ENCODE measurements around the gene SNRNP200. TPM values are rescaled to one million over a fixed set of nuclear protein-coding genes. Genes with fewer than 3 reads are reported as not detected.
A peak's percentile ranks its signal among the peaks of the same experiment; 100 is the strongest.

SNRNP200 gene
- total and polyA plus RNA-seq, 2 donors (not counting 1 experiment from before 2014, with no cell fraction given) = 211 to 216 TPM

- peaks cover 9 to 31% of the 10 kb centered on the region in 2 experiments for H3K36me3 ChIP-seq (replicated peaks in 1 of 2; ENCODE audit: control extremely low read depth in 1 of 2, control insufficient read depth in 1 of 2, extremely low read depth in 1 of 2, insufficient read depth in 2 of 2, low read length in 1 of 2)
- H3K27ac ChIP-seq (ENCODE audit: low read length in 2 of 2) = peak overlapping the region in 1 of 2 donors; percentile 85
- H3K9me3 Mint-ChIP-seq (ENCODE audit: insufficient read depth) = no peaks in the 10 kb centered on the region
Measured at GRCh38 chr2:96264656-96265348, 40.5 kb downstream of the SNRNP200 start.

More at GRCh38 chr2:96264656-96265348, 40.5 kb downstream of the SNRNP200 start:
- CTCF ChIA-PET = interaction anchor here (0.7 to 3.1 kb wide), 19 partner anchors 11 to 272 kb away, joined by 3 to 30 read pairs (median 3); partner anchors contain the start of genes ASTL and STARD7
- H3K4me1 Mint-ChIP-seq = peaks cover 57% of the 10 kb centered on the region
- Histone ChIP-seq H3K4me1 (ENCODE audit: control insufficient read depth in 2 of 2, insufficient read depth in 2 of 2, low read length in 2 of 2) (peaks cover 36 to 46% of the 10 kb centered on the region in 2 donors), H3K27me3 (replicated peaks in 1 of 4; ENCODE audit: control extremely low read depth in 1 of 4, control insufficient read depth in 3 of 4, insufficient read depth in 4 of 4, low read length in 3 of 4) (no peaks in the 10 kb centered on the region), H3K4me3 (ENCODE audit: control extremely low read depth in 1 of 5, extremely low read depth in 1 of 5, insufficient read depth in 1 of 5, low read depth in 2 of 5, low read length in 4 of 5) (peak overlapping the region; percentile 76 to 97 (median 94)), H3K4me2 (replicated peaks; ENCODE audit: low read depth, low read length, poor library complexity, severe bottlenecking) (peak overlapping the region; percentile 92), H4K20me1 (ENCODE audit: control insufficient read depth, insufficient read depth, low read length, poor library complexity, severe bottlenecking) (peaks cover 48% of the 10 kb centered on the region), H3K9me3 (ENCODE audit: control extremely low read depth in 1 of 3, control insufficient read depth in 2 of 3, insufficient read depth in 1 of 3, low read length in 2 of 3) (no peaks in the 10 kb centered on the region), H2AFZ (ENCODE audit: insufficient read depth, low read depth, low read length, poor library complexity, severe bottlenecking) (peak overlapping the region; percentile 88), H3K9ac (ENCODE audit: low read length) (peak overlapping the region; percentile 74), H3K79me2 (ENCODE audit: control insufficient read depth, insufficient read depth, low read length) (peaks cover 80% of the 10 kb centered on the region)
- intact Hi-C loops (cut with micrococcal nuclease) = loop anchor here (2.0 to 5.0 kb wide), 2 partner anchors 22 to 273 kb away; partner anchors contain the start of gene ANKRD36C
- POLR2A ChIA-PET = interaction anchor here (0.8 to 1.8 kb wide), 3 partner anchors 23 to 56 kb away, joined by 3 to 10 read pairs (median 4); partner anchors contain the start of gene STARD7
- H3K27ac Mint-ChIP-seq = peak overlapping the region; percentile 91
- peak overlapping the region; percentile 94 for H3K4me3 Mint-ChIP-seq
- 15% methylated on average over 30 of the region's 33 CpGs for WGBS (ENCODE audit: insufficient coverage)
- ATAC-seq (ENCODE audit: low read depth) (peak; percentile 0), DNase-seq (peak; percentile 72)
- TF ChIP-seq EZH2 (IDR thresholded peaks at IDR 0.05; ENCODE audit: borderline replicate concordance, insufficient read depth, low read depth, low read length, poor library complexity, severe bottlenecking) = no peak
- TF ChIP-seq, protein P1, sequence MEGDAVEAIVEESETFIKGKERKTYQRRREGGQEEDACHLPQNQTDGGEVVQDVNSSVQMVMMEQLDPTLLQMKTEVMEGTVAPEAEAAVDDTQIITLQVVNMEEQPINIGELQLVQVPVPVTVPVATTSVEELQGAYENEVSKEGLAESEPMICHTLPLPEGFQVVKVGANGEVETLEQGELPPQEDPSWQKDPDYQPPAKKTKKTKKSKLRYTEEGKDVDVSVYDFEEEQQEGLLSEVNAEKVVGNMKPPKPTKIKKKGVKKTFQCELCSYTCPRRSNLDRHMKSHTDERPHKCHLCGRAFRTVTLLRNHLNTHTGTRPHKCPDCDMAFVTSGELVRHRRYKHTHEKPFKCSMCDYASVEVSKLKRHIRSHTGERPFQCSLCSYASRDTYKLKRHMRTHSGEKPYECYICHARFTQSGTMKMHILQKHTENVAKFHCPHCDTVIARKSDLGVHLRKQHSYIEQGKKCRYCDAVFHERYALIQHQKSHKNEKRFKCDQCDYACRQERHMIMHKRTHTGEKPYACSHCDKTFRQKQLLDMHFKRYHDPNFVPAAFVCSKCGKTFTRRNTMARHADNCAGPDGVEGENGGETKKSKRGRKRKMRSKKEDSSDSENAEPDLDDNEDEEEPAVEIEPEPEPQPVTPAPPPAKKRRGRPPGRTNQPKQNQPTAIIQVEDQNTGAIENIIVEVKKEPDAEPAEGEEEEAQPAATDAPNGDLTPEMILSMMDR (IDR thresholded peaks at IDR 0.05) = peak; percentile 63
- no peaks in the 10 kb centered on the region for H3K27me3 Mint-ChIP-seq
